K562 (cell line): ENCODE data around the gene CERS1. TPM values are rescaled to one million over a fixed set of nuclear protein-coding genes. Genes with fewer than 3 reads are reported as not detected.

Source experiments
- ATAC-seq: fragments of 200-7000 bp; cut with Tn5 transposase; 3 replicates; pipeline ENCODE4 v1.9.1; 2020; ENCODE audit warnings: moderate library complexity
- BruUV-seq: library from RNA; stranded (reverse); fragments of 400-500 nt; replicated peaks from 2 replicates; lab custom pipeline; 2021; lab: Mats Ljungman, UMichigan
- CTCF ChIA-PET: fragments of 300-600 bp; formaldehyde crosslinking; extraction: SDS; loops from one replicate; lab custom pipeline; 2021; ENCODE audit warnings: low intra/inter-chr PET ratio; lab: Yijun Ruan, JAX
- POLR2A ChIA-PET: fragments of 300-600, 350-650 bp; sonication (Branson Sonifier 250); formaldehyde crosslinking; extraction: SDS; loops from one replicate; lab custom pipeline; 2021; ENCODE audit warnings: antibody characterized with exemption, inconsistent platforms; lab: Yijun Ruan, JAX
- DNase-seq, 4 experiments: peaks; one replicate each; pipeline versions ENCODE4 v3.0.0 to v3.0.0-alpha.2; 2011 to 2018; ENCODE audit warnings: low spot score in 3 of 4, mixed read lengths in 3 of 4; ENCODE audit errors: extremely low read depth in 1 of 4
- FAIRE-seq: peaks from 2 replicates; lab custom pipeline; 2011; peaks lifted over from hg19 to GRCh38; lab: Jason Lieb, UNC
- H2AFZ ChIP-seq: 2 replicates; pipeline ENCODE4 v1.6.0; 2011; ENCODE audit warnings: low read depth, low read length, control low read depth, inconsistent platforms
- H3K27ac ChIP-seq: fragments of 200-600 bp; 3 replicates; pipeline ENCODE4 v1.8.0; 2011; ENCODE audit warnings: low read depth, mild to moderate bottlenecking, control low read depth, inconsistent platforms, low read length, moderate library complexity, mixed read lengths; ENCODE audit errors: extremely low read depth
- H3K27me3 ChIP-seq, 2 experiments: fragments of 300-600 bp in 1 of 2; 2 replicates in 1 of 2; 3 replicates in 1 of 2; pipeline versions ENCODE4 v1.6.0 to v1.8.0; 2011; ENCODE audit warnings: inconsistent platforms in 2 of 2, low read length in 2 of 2, mild to moderate bottlenecking in 1 of 2, mixed read lengths in 1 of 2, moderate library complexity in 1 of 2; ENCODE audit not compliant: control insufficient read depth in 2 of 2, insufficient read depth in 2 of 2
- H3K36me3 ChIP-seq: fragments of 300-600 bp; 3 replicates; pipeline ENCODE4 v1.8.0; 2011; ENCODE audit warnings: mild to moderate bottlenecking, low read length, inconsistent platforms; ENCODE audit not compliant: control insufficient read depth, insufficient read depth
- H3K4me1 ChIP-seq, 2 experiments: fragments of 200-600 bp in 1 of 2; replicated peaks in 1 of 2; 2 replicates in 1 of 2; 3 replicates in 1 of 2; pipeline versions ENCODE4 v1.5.1 to v1.8.0; 2011; ENCODE audit warnings: inconsistent platforms in 2 of 2, low read length in 2 of 2, mild to moderate bottlenecking in 1 of 2, mixed read lengths in 1 of 2, moderate library complexity in 1 of 2; ENCODE audit not compliant: control insufficient read depth in 2 of 2, insufficient read depth in 2 of 2
- H3K4me2 ChIP-seq: 2 replicates; pipeline ENCODE4 v1.6.1; 2011; ENCODE audit warnings: low read length, control low read depth, inconsistent platforms, mixed read lengths; ENCODE audit not compliant: insufficient read depth
- H3K4me3 ChIP-seq: fragments of 200-600 bp; sonication (generic), shearing (Covaris generic); 2 replicates; pipeline ENCODE4 v1.5.1; 2016; ENCODE audit warnings: control low read depth, inconsistent platforms
- H3K79me2 ChIP-seq: fragments of 200-600 bp; 3 replicates; pipeline ENCODE4 v1.8.0; 2011; ENCODE audit warnings: low read length, inconsistent platforms; ENCODE audit not compliant: control insufficient read depth, insufficient read depth
- H3K9ac ChIP-seq, 2 experiments: 2 replicates each; pipeline versions ENCODE4 v1.6.0 to v1.6.1; 2011; ENCODE audit warnings: low read depth in 2 of 2, low read length in 2 of 2, control low read depth in 1 of 2, inconsistent platforms in 1 of 2, mild to moderate bottlenecking in 1 of 2, mixed read lengths in 1 of 2; ENCODE audit not compliant: insufficient read depth in 1 of 2
- H3K9me1 ChIP-seq: one replicate; pipeline ENCODE4 v1.6.0; 2011; ENCODE audit warnings: inconsistent platforms, mild to moderate bottlenecking, low read length, moderate library complexity; ENCODE audit not compliant: control insufficient read depth, insufficient read depth
- H3K9me3 ChIP-seq: replicated peaks from 2 replicates; pipeline ENCODE4 v1.5.1; 2011; ENCODE audit warnings: low read depth, low read length, inconsistent platforms; ENCODE audit not compliant: control insufficient read depth, insufficient read depth
- H4K20me1 ChIP-seq: replicated peaks from 2 replicates; pipeline ENCODE4 v1.6.1; 2011; ENCODE audit warnings: low read length, inconsistent platforms, mixed read lengths; ENCODE audit not compliant: control insufficient read depth, insufficient read depth
- ATF3 ChIP-seq, 2 experiments: fragments of 450-650 bp in 1 of 2; sonication (generic) in 1 of 2; formaldehyde crosslinking in 1 of 2; IDR thresholded peaks in 1 of 2; conservative IDR thresholded peaks in 1 of 2; 2 replicates each; pipeline versions ENCODE4 v1.6.1 to v1.8.1; 2016 to 2023; ENCODE audit warnings: mild to moderate bottlenecking in 2 of 2, moderate library complexity in 2 of 2, inconsistent platforms in 1 of 2, missing genetic modification reagents in 1 of 2
- CREB5 ChIP-seq: fragments of 250-450 bp; sonication (Bioruptor Pico); IDR thresholded peaks from 2 replicates; pipeline ENCODE4 v1.5.0; 2020; ENCODE audit warnings: mild to moderate bottlenecking
- CTCFL ChIP-seq: IDR thresholded peaks from 2 replicates; pipeline ENCODE4 v1.6.1; 2011; ENCODE audit warnings: borderline replicate concordance, low read depth, mild to moderate bottlenecking, moderate library complexity, low read length; ENCODE audit not compliant: insufficient read depth, poor library complexity, severe bottlenecking
- GABPA ChIP-seq: fragments of 200-800 bp; sonication (Bioruptor generic); conservative IDR thresholded peaks from 2 replicates; pipeline ENCODE4 v1.6.1; 2016; ENCODE audit warnings: low read depth, missing genetic modification characterization, missing compliant biosample characterization
- NFIC ChIP-seq: fragments of 450-650 bp; IDR thresholded peaks from 2 replicates; pipeline ENCODE4 v1.6.1; 2017; ENCODE audit warnings: mild to moderate bottlenecking, inconsistent platforms
- POLR2G ChIP-seq: fragments of 200-400 bp; formaldehyde crosslinking; IDR thresholded peaks from 2 replicates; pipeline ENCODE4 v1.6.1; 2017; ENCODE audit warnings: low read depth, mild to moderate bottlenecking, antibody characterized with exemption, low read length, moderate library complexity
- THRB ChIP-seq: fragments of 450-650 bp; formaldehyde crosslinking; conservative IDR thresholded peaks from 2 replicates; pipeline ENCODE4 v1.4.0; 2022; ENCODE audit warnings: mild to moderate bottlenecking, missing genetic modification characterization
- ZNF518B ChIP-seq: fragments of 250-450 bp; sonication (Bioruptor Pico); IDR thresholded peaks from 2 replicates; pipeline ENCODE4 v1.5.0; 2021; ENCODE audit warnings: mild to moderate bottlenecking, moderate library complexity
- WGBS: fragments of 100-300 bp; shearing (Covaris generic); methylation state at CpG from one replicate; pipeline ENCODE4 v1.1.6; 2016; ENCODE audit warnings: low coverage, mixed read lengths; ENCODE audit not compliant: insufficient coverage; ENCODE audit errors: missing lambda C conversion rate; 5-methylcytosine and 5-hydroxymethylcytosine counted together
- in situ Hi-C: fragments of 300-500 bp; cut with MboI; formaldehyde crosslinking; loops from 4 replicates; pipeline ENCODE4 v1.15.0; 2018; ENCODE audit warnings: inconsistent platforms, mixed read lengths
- intact Hi-C: fragments of 100-400 bp; cut with micrococcal nuclease; formaldehyde crosslinking; loops from 2 replicates; pipeline ENCODE4 v1.14.2; 2022
- polyA plus RNA-seq, 8 experiments: library from polyadenylated mRNA; depleted of rRNA in 4 of 8; stranded (reverse) in 5 of 8; unstranded in 3 of 8; fragments of >200 nt; fragmentation: Nextera tagmentation in 2 of 8; fragmentation: Illumina TruSeq in 1 of 8; extraction: Ambion mirVana in 2 of 8; extraction: Trizol in 1 of 8; gene quantifications; 2 replicates each; pipeline versions ENCODE4 v1.2.1 to v1.2.3, GENCODE V29; 2011 to 2014; ENCODE audit warnings: inconsistent platforms in 1 of 8, missing spikeins in 1 of 8
- total RNA-seq, 7 experiments: library from RNA; depleted of rRNA in 6 of 7; stranded (reverse); fragments of >200 nt in 6 of 7; fragmentation: Illumina TruSeq in 2 of 7; extraction: Trizol in 2 of 7; gene quantifications; 2 replicates each; pipeline versions ENCODE4 v1.2.1 to v1.2.3, GENCODE V29; 2011 to 2021; ENCODE audit warnings: low replicate concordance in 1 of 7

Gene CERS1
- total and polyA plus RNA-seq, 9 of the 15 experiments (the other 6 are each of a cell fraction or from before 2014, with no cell fraction given), result 0.33 to 1.5 (median 0.86) TPM; not detected in 2

- BruUV-seq, result no TSS peak
- no peaks in the 10 kb centered on the region for H3K27me3 ChIP-seq
- TF ChIP-seq NFIC, result 0 out of 2 replicates have a peak, but pooled peaks have one; percentile 11
- peak; percentile 22; the same call in 1 of the 2 replicates for TF ChIP-seq ATF3 (IDR thresholded peaks at IDR 0.05)
- no peak for TF ChIP-seq ATF3 (CRISPR knock-in tag; conservative IDR thresholded peaks at IDR 0.05)
- TF ChIP-seq GABPA, result no peak
- TF ChIP-seq CTCFL, result peak; percentile 73
- TF ChIP-seq THRB, result no peak
- no peak for TF ChIP-seq ZNF518B
- TF ChIP-seq POLR2G, result peak; percentile 59
- TF ChIP-seq CREB5 (CRISPR knock-in tag), result no peak
These were observed 7.4 kb upstream of the CERS1 start for GRCh38 chr19:18903156-18904037.

More at GRCh38 chr19:18903156-18904037, 7.4 kb upstream of the CERS1 start:
- H3K36me3 ChIP-seq, result peaks cover 69% of the 10 kb centered on the region; the same call in 2 of the 3 replicates
- WGBS, result 87% methylated on average over 25 of the region's 29 CpGs
- H3K4me3 ChIP-seq, result no peak overlapping the region
- FAIRE-seq (no peak), DNase-seq (no peak), ATAC-seq (peak; percentile 10; the same call in 2 of the 3 replicates)
- no peaks in the 10 kb centered on the region for H3K9me3 ChIP-seq
- no peak overlapping the region for H2AFZ ChIP-seq
- H3K27ac ChIP-seq, result no peak overlapping the region
- peaks cover 5 to 59% of the 10 kb centered on the region in 2 experiments for H3K4me1 ChIP-seq
- CTCF ChIA-PET, result no interaction called here
- peaks cover 3% of the 10 kb centered on the region for H3K9me1 ChIP-seq
- POLR2A ChIA-PET, result interaction anchor here (0.5 to 1.4 kb wide), 4 partner anchors 10 to 342 kb away, joined by 3 to 5 read pairs (median 3); no protein-coding TSS in a partner anchor
- peaks cover 13% of the 10 kb centered on the region; the same call in 1 of the 2 replicates for H4K20me1 ChIP-seq
- no peak overlapping the region for H3K4me2 ChIP-seq
- intact Hi-C loops, result no loop called here
- H3K79me2 ChIP-seq, result no peaks in the 10 kb centered on the region
- in situ Hi-C loops, result no loop called here
- H3K9ac ChIP-seq, result peak overlapping the region in 1 of 2 experiments; percentile 2; a peak in 1 of 4 replicates
